ENCODE results near the gene ZBP1.
"Not testable (repeated sequence)": the region's sequence is repeated elsewhere in the genome, so short reads cannot be mapped to it uniquely, and the experiment has no call there.

ZBP1 gene

GRCh38 chr20:57638173-57638894 is 18.1 kb upstream of the ZBP1 start:
- DNase-seq: no peak

DNA sequence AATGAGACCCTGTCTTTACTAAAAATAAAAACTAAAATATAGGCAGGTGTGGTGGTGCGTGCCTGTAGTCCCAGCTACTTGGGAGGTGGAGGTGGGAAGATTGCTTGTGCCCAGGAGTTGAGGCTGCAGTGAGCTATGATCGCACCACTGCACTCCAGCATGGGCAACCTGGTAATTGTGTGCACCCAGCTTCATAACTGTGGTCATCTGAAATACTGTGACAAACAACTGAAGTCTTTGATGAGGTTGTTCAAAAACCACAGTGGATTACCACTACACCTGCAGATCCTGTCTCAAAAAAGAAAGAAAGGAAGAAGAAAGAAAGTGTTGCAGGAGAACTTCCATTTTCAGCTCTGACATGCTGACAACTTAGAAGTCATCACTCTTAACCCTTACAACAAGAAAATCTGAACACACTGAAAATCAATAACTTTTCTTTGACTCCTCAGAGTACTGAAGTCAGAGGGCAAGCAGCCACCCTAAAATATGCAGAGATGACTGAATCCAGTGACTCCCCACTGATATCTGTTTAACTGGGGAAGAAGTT is 13.8 kb upstream of the ZBP1 start:
- DNase-seq: no peak

DNA sequence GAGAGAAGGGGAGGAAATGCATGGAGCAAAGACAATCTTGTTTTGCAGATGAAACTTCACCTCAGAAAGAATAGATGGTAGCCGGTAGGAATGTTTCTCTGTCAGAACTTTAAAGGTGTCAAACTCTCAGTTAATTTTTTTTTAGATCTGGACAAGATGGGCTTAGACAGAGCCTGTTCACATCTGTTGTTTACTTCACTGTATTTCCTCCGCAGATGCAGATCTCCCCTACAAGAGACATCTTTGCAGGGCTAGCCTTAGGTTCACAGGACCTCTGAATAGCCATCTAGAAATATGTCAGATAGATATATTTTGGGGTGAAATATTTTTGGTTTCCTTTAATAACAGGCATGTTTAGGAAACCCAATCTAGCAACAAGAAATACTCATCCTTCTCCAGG is 12.1 kb upstream of the ZBP1 start:
- DNase-seq: no peak

DNA sequence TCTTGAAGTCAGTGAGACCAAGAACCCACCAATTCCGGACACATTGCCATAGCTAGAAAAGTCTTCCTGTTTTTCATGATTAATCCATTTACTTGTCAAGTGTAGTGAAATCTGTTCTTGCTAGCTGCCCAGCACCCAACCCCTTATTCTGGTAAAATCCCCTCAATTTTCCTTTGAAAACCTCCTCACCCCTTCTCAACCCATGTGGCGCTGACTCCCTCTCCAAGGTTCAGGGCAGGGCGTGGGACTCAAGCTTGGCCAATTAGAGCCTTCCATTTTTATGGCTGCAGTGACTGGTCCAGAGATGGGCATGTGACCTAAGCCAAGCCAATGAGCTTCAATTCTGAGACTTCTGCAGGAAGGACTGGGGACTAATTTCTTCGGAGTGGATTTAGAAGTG is 9.8 kb upstream of the ZBP1 start:
- DNase-seq: no peak

DNA sequence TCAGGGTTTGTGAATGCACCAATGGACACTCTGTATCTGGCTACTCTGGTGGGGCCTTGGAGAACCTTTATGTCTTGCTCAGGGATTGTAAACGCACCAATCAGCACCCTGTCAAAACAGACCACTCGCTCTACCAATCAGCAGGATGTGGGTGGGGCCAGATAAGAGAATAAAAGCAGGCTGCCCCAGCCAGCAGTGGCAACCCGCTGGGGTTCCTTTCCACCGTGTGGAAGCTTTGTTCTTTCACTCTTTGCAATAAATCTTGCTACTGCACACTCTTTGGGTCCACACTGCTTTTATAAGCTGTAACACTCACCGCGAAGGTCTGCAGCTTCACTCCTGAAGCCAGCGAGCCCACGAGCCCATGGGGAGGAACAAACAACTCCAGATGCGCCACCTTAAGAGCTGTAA is 9.3 kb upstream of the ZBP1 start:
- not testable (repeated sequence) for DNase-seq

GRCh38 chr20:57628962-57629308 is 8.7 kb upstream of the ZBP1 start:
- not testable (repeated sequence) for DNase-seq

DNA sequence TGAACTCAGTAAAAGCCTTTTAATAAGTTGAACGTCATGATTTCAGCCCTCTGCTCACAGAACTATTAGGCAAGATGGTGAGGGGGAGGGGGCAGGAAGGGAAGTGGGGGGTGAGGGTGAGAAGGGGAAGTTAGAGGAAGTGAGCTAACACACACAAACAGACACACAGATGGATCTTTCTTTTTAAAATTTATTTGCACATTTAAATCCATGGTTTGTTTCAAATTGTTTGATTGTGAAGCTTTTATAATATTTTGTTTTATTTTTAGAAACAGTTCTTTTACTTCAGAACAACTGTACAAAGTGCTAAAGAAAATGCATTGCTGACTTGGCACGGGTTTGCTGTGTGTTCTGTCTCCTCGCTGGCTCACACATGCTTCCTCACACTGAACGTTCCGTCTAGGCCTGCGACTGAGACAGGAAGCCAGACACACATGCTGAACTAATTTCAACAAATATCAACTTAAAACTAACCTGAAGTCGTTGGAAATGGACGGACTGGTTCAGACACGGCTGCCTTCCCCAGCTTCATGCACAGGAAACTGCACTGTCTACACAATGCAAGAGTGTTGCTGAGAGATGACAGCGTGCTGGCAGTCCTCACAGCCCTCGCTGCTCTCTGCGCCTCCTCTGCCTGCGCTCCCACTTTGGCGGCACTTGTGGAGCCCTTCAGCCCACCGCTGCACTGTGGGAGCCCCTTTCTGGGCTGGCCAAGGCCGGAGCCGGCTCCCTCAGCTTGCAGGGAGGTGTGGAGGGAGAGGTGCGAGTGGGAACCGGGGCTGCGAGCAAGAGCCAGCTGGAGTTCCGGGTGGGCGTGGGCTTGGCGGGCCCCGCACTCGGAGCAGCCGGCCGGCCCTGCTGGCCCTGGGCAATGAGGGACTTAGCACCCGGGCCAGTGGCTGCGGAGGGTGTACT is 8.1 kb upstream of the ZBP1 start:
- no peak for DNase-seq

GRCh38 chr20:57627339-57627738 is 7.1 kb upstream of the ZBP1 start:
- DNase-seq: no peak

- DNase-seq: no peak
Measured at GRCh38 chr20:57625978-57626377, 5.8 kb upstream of the ZBP1 start.

- DNase-seq: no peak
Measured at GRCh38 chr20:57625181-57625958, 5.1 kb upstream of the ZBP1 start.

- no peak for DNase-seq
Measured at GRCh38 chr20:57624124-57624523, 3.9 kb upstream of the ZBP1 start.

DNA sequence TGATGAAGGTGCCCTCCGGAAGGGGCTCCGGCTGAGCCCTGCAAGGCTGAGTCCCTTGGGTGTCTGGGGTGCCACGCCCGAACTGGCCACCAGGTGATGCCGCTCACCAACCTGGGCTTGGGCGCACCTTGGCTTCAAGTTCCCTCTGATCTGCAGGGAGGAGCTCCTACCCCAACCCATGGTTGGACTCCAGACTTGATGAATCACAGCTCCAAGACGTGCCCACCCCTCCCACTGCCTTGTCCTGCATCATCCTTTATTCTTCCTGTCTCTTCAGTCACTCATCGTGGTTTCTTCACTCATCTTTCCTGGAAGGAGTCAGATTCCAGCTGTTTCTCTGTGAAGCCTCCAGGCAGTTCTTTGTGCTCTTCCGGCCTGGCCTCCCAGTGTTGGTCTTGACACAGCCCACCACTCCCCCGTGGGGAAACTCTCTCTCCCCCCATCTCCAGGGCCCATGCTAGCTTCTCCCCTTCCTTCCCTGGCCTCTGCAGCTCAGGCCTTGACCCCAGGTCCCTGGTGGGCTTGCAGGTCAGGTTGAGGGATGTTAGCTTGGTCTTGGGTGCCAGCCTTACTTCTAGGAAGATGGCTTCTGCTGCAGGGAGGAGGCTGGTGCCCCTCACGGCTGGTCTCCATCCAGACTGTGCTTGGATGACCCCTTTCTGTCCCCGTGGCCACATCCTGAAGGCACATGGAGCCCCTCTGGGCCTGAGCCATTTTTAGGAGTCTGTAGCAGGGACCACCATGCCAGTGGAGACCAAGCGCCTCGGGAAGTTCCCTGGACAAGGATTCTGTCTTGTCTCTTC is 2.6 kb upstream of the ZBP1 start:
- DNase-seq: peak; percentile 20

DNA sequence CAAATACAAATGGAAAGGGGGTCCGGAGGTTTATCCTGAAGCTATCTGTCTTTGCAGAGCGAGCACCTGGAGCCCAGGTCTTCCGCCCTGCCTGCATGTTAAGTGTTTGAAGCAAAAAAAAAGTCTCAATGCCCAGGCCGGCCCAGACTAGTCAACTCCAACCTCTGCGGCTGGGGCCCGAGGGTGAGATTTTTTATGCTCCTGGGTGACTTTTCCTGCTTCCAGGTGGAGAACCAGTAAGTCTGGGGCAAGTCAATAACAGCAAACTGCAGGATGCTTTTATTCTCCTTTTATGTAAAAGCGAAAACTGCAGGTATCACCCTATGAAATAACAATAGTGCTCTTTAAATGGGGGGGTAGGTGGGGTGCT is 2.0 kb upstream of the ZBP1 start:
- DNase-seq: no peak

- DNase-seq: no peak
Measured at GRCh38 chr20:57621421-57622200, 1.4 kb upstream of the ZBP1 start.

DNA sequence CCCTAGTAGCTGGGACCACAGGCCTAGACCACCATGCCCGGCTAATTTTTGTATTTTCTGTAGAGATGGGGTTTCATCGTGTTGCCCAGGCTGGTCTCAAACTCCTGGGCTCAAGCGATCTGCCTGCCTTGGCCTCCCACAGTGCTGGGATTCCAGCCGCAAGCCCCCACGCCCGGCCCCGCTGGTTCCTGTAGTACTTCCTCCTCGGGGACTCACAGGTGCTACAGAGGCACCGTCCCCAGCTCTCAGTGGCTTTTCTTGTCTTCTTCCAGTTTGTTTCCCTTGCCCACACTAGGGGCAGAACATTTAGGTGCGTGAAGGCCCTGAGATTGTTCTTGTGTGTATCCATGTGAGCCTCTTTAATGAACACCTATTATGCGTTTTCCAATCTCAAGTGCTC is 773 bp upstream of the ZBP1 start:
- DNase-seq: no peak

DNA sequence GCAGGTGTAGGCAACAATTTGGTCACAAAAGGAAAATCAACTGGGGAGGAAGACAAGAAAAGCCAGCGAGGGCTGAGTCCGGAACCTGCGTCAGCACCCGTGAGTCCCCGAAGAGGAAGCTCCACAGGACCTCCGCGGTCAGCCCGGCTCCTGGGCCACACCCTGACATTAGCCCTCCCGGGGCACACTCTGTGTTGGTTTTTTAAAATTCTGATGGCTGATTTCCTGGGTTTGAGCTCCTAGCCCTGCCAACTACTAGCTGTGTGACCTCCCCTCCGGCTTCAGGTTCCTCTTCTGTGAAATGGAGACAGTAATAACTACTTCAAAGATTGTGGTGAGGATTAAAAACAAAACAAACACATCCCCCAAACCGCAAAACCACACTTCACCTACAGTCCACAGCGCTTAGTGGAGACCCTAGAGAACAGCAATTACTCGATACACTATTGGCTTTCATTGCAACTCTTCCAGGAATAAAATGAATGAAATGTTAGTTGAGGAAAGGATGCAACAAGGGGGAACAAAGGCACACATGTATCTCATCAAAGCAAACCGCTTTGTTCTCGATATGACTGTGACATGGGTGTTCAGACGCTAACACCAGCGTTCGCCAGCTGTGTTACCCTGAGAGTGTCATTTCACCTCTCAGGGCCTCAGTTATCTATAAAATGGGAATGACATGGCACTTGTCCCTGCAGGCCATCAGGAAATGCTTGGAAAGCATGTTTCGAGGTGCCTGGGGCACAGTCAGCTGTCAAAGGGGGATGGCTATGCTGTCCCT is 985 bp downstream of the ZBP1 start:
- no peak for DNase-seq

DNA sequence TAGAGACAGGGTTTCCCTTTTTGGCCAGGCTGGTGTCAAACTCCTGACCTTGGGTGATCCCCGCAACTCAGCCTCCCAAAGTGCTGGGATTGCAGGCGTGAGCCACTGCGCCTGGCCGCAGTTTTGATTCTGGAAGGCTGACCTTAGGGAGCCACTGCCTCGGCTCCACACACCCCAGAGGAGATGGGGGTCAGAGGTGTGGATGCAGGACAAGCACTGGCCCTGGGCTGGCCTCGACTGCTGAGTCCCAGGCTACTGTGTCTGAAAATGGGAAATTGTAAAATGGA is 1.5 kb downstream of the ZBP1 start:
- no peak for DNase-seq

GRCh38 chr20:57618091-57618763 is 2.0 kb downstream of the ZBP1 start:
- no peak for DNase-seq

DNA sequence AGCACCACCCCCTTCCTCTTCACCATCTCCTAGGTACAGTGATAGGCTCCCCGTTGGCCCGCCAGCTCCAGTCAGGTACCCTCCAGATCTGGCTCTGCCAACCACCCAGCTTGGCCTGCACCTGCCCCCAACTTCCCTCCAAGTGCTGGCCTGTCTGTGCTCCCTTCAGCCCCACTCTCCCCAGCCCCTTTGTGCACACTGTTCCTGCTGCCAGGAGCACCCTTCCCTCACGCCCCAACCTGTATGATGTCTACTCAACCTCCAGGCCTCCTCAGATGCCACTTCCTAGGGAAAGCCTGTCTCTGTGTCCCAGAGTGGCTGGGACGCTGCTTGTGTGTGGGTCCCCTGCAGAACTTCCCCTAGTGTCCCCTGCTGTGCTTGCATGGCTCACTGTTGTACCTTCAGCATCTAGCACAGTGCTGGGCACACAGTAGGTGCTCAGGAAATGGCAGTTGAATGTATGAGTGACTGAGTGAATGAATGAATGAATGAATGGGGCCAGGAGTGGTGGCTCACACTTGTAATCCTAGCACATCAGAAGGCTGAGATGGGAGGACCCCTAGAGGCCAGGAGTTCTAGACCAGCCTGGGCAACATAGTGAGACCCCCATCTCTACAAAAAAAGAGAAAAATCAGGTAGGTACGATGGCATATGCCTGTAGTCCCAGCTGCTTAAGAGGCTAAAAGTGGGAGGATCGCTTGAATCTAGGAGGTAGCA is 3.0 kb downstream of the ZBP1 start:
- no peak for DNase-seq
